GM21717 (cell line): Measurements from ENCODE around the gene ABHD5.

Experiments
- ATAC-seq: cut with Tn5 transposase; IDR thresholded peaks from one replicate; pipeline ENCODE4 v1.9.1; 2021; ENCODE audit warnings: mild to moderate bottlenecking, moderate library complexity; ENCODE audit not compliant: unreplicated experiment

The ABHD5 gene

GRCh38 chr3:43773273-43774094, 82.7 kb downstream of the ABHD5 start:
- no peak for ATAC-seq

- no peak for ATAC-seq
Observed at GRCh38 chr3:43774799-43775198, 84.1 kb downstream of the ABHD5 start.

- ATAC-seq = no peak
Observed at GRCh38 chr3:43776101-43776500, 85.4 kb downstream of the ABHD5 start.

- ATAC-seq = no peak
Observed at GRCh38 chr3:43779850-43780249, 89.1 kb downstream of the ABHD5 start.

- ATAC-seq = no peak
Observed at GRCh38 chr3:43782541-43782940, 91.8 kb downstream of the ABHD5 start.
